ENCODE data around the gene ANXA9. TPM values are rescaled to one million over a fixed set of nuclear protein-coding genes. Genes with fewer than 3 reads are reported as not detected.

ANXA9 gene
- total RNA-seq, 1 donor from 2014 or later = 1.2 TPM

DNA sequence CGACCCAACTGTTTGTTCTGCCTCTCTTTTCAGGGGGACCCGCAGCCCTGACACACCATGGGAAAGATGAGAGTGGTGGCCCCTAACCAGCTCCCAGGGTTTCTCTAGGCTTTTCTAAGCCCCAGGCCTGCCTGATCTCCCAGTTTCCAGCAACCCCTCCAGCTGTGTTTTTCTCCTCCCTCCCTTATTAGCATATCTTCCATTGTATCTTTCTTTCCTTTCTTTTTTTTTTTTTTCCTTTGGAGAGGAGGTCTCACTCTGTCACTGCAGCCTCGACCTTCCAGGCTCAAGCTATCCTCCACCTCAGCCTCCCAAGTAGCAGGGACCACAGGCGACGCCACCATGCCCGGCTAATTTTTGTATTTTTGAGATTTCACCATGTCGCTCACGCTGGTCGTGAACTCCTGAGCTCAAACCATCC, 5.7 kb upstream of the ANXA9 start:
- no peaks in the 10 kb centered on the region for H3K36me3 ChIP-seq
- TF ChIP-seq, protein P1, sequence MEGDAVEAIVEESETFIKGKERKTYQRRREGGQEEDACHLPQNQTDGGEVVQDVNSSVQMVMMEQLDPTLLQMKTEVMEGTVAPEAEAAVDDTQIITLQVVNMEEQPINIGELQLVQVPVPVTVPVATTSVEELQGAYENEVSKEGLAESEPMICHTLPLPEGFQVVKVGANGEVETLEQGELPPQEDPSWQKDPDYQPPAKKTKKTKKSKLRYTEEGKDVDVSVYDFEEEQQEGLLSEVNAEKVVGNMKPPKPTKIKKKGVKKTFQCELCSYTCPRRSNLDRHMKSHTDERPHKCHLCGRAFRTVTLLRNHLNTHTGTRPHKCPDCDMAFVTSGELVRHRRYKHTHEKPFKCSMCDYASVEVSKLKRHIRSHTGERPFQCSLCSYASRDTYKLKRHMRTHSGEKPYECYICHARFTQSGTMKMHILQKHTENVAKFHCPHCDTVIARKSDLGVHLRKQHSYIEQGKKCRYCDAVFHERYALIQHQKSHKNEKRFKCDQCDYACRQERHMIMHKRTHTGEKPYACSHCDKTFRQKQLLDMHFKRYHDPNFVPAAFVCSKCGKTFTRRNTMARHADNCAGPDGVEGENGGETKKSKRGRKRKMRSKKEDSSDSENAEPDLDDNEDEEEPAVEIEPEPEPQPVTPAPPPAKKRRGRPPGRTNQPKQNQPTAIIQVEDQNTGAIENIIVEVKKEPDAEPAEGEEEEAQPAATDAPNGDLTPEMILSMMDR (IDR thresholded peaks at IDR 0.05) = no peak
- H3K4me3 ChIP-seq = no peak overlapping the region
- no peak for DNase-seq
- no peak for ATAC-seq
- no peaks in the 10 kb centered on the region for H3K27me3 ChIP-seq
- no peaks in the 10 kb centered on the region for H3K9me3 ChIP-seq
- peak overlapping the region; percentile 84 for H3K27ac ChIP-seq
- intact Hi-C loops (cut with DNase I) = no loop called here
- peaks cover 64% of the 10 kb centered on the region for H3K4me1 ChIP-seq

DNA sequence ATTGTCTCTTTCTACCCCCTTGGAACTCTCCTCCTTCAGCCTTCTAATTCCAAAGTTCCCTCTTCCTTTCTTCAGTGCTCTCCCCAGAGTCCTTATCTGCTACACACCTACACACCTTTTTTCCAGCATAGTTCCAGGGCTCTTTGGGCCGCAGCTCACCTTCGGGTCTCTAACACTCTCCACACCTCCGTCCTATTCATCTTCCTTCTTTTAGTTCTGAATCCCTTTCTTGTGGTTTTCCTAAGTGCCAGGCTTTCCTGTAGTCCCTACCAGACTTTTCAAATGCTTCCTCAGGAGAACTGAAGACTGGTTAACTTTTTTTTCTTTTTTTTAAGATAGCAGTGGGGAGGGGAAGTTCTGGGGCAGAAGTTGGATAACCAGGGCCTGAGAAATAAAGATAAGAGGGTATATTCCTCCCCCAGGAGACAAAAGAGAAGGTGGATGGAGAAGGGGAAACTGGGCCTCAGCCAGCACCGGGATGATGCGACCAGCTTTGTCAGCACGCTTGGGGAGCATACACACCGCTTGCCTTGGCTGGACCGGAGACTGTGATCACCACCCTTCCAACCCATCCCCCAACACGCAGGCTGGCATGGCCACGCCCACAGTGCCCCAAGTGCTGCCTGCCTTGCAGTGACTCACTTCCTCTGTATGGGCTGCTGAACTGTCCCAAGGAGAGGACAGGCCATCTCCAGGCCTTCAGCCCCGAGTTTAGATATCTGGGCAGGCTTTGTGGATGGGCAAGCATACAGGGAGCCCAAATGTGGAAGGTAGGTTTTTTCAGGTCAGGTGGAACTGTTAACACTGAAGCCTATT, 5.0 kb upstream of the ANXA9 start:
- H3K36me3 ChIP-seq = no peaks in the 10 kb centered on the region
- intact Hi-C loops (cut with DNase I) = no loop called here
- H3K4me3 ChIP-seq = no peak overlapping the region
- TF ChIP-seq, protein P1 (IDR thresholded peaks at IDR 0.05) = no peak
- DNase-seq (peak; percentile 94), ATAC-seq (peak; percentile 81)
- H3K4me1 ChIP-seq = peaks cover 57% of the 10 kb centered on the region
- no peaks in the 10 kb centered on the region for H3K9me3 ChIP-seq
- no peaks in the 10 kb centered on the region for H3K27me3 ChIP-seq
- H3K27ac ChIP-seq = peak overlapping the region; percentile 84

DNA sequence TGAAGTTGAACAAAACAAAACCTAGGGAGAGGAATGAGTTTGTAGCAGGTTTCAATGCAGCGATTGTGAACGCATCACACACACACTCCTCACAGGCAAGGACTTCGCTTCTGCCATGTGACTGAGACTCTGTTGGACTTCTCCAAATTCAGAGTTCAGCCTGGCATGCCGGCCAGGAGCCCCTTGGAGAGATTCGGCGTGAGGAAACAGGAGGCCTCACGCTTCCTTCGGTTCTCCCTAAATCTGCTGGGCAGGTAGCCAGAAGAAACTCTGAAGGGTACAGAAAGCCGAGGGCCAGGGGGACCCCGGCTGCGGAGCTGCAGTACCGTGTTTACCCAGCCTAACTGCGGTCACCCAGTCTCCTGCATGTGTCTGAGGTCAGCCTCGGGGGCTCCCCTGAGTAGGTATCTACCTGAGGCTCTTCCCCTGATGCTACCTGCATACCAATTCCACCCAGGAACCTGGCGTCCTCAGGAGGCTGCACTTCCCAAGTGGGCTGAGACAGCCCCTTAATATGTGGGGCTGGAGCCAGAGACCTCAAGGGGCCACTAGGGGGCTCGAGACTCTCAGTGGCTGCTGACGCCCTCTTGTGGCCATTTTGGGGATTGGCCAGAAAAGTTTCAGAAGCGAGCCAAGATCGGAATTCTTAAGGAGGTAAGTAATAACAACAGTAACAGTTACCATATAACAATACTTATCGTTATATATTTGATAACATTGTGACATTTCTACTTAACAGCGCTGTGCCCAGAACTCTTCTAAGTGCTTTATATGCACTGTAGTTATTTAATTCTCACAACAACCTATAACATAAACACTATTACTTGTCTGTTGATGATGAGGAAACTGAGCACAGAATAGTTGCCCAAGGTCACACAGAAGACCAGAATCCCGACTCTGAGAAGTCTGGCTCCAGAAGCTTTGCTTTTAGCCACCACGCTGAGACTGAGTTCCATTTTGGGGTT, 2.7 kb upstream of the ANXA9 start:
- Histone ChIP-seq H3K27me3 (no peaks in the 10 kb centered on the region), H3K27ac (peak overlapping the region; percentile 84), H3K4me1 (peaks cover 41% of the 10 kb centered on the region), H3K9me3 (no peaks in the 10 kb centered on the region), H3K36me3 (no peaks in the 10 kb centered on the region), H3K4me3 (peak overlapping the region; percentile 38)
- peak; percentile 75 for ATAC-seq
- intact Hi-C loops (cut with DNase I) = no loop called here
- DNase-seq = peak; percentile 86
- TF ChIP-seq, protein P1 (IDR thresholded peaks at IDR 0.05) = peak; percentile 100

DNA sequence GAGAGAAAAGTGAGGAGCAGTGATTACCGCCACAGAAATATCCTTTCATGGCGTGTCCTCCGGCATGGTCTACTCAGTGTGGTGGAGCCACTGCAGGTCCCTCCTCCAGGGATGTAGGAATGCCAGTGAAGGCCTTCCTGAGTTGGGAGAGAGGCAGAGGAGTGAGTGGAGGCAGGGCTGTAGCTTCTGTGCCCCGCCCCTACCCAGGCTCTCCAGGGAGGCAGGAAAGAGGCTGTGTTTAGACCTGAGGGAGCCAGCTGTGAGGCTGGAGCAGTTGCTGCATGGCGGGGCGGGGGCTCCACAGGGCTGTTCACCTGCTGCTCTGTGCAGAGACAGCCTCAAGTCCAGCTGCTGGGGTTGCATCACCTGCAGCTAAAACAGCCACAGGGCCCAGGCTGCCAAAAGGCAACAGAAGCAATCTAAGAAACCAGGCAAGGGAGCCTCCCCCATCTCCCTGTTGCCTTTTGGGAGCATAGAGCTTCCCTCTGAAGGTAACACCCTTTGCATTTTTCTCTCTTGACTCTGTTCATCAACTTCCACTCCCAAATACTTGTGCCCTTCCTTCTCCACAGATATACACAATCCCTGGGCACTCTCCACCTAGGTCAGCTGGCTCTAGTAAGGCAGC, 801 bp upstream of the ANXA9 start:
- no peaks in the 10 kb centered on the region for H3K9me3 ChIP-seq
- TF ChIP-seq, protein P1 (IDR thresholded peaks at IDR 0.05) = no peak
- DNase-seq = peak; percentile 81
- intact Hi-C loops (cut with DNase I) = no loop called here
- H3K27ac ChIP-seq = peak overlapping the region; percentile 36
- peaks cover 37% of the 10 kb centered on the region for H3K4me1 ChIP-seq
- H3K4me3 ChIP-seq = no peak overlapping the region
- no peaks in the 10 kb centered on the region for H3K27me3 ChIP-seq
- no peaks in the 10 kb centered on the region for H3K36me3 ChIP-seq
- ATAC-seq = peak; percentile 67

DNA sequence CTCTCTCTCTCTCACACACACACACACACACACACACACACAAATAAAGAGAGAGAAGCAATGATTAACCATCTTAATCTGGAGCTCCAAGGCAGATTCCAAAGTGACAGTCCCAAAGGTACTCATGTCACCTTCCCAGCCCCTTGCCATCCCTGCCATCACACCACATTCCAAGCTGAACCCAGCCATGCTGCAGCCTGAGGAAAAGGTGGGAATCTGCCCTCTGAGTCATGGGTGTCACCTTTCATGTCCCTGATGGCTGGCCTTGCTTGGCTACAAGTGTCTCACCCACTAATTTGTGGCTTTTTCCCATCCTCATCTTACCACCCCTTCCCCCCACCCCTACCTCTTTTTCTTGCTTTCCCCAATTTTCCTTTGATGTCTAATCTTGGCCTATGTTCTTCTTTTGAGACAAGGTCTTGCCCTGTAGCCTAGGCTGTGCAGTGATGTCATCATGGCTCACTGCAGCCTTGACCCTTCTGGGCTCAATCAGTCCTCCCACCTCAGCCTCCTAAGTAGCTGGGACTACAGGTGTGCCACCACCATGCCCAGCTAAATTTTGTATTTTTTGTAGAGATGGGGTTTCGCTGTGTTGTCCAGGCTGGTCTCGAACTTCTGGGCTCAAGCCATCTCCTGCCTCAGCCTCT, 3.2 kb downstream of the ANXA9 start:
- no peak for DNase-seq
- Histone ChIP-seq H3K4me3 (no peak overlapping the region), H3K36me3 (no peaks in the 10 kb centered on the region), H3K4me1 (no peaks in the 10 kb centered on the region), H3K9me3 (no peaks in the 10 kb centered on the region), H3K27ac (no peak overlapping the region), H3K27me3 (no peaks in the 10 kb centered on the region)
- TF ChIP-seq, protein P1 (IDR thresholded peaks at IDR 0.05) = no peak
- intact Hi-C loops (cut with DNase I) = no loop called here
- no peak for ATAC-seq

Measured in upper lobe of right lung (tissue), 1 donor.